GM19239 (cell line): ENCODE measurements around the gene RNF167.

ENCODE experiments used
- DNase-seq: peaks from one replicate; pipeline ENCODE4 v3.0.0; 2011; ENCODE audit warnings: low spot score; ENCODE audit not compliant: insufficient read length
- FAIRE-seq: peaks from 2 replicates; lab custom pipeline; 2011; peaks lifted over from hg19 to GRCh38; lab: Jason Lieb, UNC

RNF167 gene

DNA sequence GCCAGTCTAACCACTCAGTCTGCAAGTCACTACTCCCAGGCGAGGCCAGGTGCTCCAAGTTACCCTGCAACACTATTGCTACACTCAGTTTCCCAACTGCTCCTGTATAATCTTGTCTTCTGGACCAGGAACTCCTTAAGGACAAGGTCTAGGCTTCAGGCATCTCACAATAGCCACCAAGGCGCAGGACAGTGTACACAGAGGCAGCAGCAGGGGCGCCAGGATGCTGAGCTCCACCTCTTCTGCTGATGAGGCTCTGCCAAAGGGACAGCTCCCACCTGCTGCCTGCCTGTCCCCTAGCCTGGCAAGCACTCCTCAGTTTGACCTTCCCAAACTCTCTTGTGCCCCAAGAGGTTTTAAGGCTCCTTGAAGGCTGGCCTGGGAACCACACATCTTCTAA is 3.6 kb upstream of the RNF167 start:
- DNase-seq (no peak), FAIRE-seq (no peak)

DNA sequence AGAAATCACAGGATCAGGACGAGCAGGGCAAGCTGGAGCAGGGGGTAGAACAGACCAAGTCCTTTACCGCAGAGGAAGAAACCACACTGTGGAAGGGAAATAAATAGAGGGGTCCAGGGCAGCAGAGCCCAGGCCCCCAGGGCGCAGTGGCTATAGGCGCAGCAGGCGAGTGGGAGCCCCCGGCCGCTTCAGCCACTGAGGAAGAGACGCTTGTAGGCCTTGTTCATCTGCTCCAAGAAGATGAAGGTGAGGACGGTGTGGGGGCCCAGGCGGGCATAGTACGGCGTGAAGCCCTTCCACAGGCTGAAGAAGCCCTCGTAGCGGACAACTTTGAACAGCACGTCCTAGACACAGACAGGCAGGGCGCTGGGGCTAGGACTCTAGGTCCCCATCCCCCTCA is 2.5 kb upstream of the RNF167 start:
- FAIRE-seq (no peak), DNase-seq (no peak)

DNA sequence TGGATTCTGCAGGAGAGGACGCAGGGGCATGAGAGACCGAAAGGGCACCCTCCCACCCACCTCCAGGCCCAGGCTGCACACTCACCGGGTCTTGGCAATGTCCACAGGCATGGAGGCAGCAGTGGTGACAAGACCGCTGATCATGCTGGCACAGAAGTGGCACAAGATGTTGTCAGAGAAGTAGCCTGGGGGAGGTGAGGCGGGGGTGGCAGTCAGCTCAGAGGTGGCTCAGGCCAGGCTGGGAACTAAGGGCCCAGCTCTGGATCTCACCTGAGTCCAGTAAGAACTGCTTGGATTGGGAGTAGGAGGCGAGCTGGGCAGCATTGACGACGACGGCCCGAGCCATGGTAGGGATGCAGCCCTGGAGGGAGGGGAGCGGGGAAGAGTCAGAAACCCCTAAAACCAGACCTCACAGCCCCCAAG is 2.0 kb upstream of the RNF167 start:
- DNase-seq (no peak), FAIRE-seq (no peak)

- FAIRE-seq (peak; percentile 81), DNase-seq (no peak)
Measured at GRCh38 chr17:4938688-4939545, 1.2 kb upstream of the RNF167 start.

GRCh38 chr17:4939546-4939795 is 597 bp upstream of the RNF167 start:
- DNase-seq (no peak), FAIRE-seq (no peak)

DNA sequence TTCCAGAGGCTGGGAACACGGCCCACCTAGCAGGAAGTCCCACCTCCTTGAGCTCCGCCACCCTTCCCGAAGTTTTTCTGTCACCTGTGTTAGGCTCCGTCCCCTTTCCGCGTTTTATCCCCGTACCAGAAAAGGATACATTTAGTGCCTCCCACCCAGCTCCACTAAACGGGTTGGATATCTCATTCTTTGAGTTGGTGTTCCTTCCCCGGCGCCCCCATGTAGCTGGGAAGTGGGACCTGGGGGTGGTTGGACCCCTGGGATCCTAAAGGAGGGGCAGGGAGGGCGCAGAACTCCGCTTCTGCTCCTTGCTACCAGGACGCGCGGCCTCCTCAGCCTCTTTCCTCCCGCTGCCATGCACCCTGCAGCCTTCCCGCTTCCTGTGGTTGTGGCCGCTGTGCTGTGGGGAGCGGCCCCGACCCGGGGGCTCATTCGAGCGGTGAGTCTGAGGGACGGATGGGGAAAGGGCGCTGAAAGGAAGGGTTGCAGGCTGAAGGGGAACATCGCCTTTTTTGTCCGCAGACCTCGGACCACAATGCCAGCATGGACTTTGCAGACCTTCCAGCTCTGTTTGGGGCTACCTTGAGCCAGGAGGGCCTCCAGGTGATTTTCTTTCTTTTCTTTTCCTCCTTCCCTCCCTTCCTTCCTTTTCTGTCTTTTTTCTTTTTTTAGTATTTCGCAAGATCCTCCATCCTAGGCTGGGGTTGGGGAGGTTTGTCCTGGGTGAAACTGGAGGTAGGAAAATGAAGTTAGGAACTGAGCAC is 669 bp downstream of the RNF167 start:
- DNase-seq: no peak
- FAIRE-seq: peak; percentile 74

GRCh38 chr17:4941319-4941610 is 1.2 kb downstream of the RNF167 start:
- FAIRE-seq: no peak
- DNase-seq: no peak

GRCh38 chr17:4942760-4943508 is 2.9 kb downstream of the RNF167 start:
- FAIRE-seq (no peak), DNase-seq (no peak)

- FAIRE-seq (peak; percentile 78), DNase-seq (no peak)
Measured at GRCh38 chr17:4944163-4944553, 4.1 kb downstream of the RNF167 start.

DNA sequence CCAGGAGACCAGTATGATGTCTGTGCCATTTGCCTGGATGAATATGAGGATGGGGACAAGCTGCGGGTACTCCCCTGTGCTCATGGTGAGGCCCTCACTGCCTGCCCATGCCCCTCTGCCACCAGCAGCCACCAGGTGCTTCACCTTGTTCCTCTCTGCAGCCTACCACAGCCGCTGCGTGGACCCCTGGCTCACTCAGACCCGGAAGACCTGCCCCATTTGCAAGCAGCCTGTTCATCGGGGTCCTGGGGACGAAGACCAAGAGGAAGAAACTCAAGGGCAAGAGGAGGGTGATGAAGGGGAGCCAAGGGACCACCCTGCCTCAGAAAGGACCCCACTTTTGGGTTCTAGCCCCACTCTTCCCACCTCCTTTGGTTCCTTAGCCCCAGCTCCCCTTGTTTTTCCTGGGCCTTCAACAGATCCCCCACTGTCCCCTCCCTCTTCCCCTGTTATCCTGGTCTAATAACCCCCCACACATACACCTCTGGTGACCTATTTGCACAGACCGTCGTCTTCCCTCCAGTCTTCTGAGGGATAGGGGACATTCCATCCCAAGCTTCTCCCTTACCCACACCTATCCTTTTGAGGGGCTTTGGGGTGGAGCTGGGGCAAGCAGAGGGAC is 4.6 kb downstream of the RNF167 start:
- FAIRE-seq: no peak
- no peak for DNase-seq

GRCh38 chr17:4945176-4945943 is 5.3 kb downstream of the RNF167 start:
- peak; percentile 93 for FAIRE-seq
- DNase-seq: no peak

- DNase-seq (no peak), FAIRE-seq (no peak)
Measured at GRCh38 chr17:4945944-4946280, 5.8 kb downstream of the RNF167 start.

DNA sequence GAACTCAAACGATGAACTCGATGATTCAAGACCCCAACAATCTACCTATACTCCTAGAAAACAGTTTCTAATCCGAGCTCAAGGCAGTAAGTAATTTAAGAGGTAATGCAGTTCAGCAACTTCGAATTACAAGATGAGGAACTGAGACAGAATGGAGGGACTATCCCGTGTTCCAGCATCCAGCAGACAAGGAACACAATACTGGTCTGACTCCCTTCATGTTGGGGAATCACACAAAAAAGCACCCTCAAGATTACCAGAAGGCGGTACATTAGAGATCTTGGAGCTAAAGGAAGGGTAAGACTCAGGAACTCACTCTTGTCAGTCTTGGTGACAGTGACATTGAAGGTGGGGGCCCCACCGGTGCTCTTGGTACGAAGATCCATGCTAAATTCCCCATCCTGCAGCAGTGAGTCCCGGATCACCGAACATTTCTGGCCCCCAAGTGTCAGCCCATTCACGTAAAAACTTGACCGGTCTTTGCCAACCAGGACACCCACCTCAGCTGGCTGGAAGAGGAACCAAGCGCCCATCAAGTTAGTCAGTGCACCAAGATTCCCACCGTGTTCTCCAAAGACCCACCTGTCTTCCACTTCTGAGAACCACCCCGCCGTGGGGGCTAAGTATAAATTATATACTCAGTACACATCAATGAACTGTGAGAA is 6.4 kb downstream of the RNF167 start:
- FAIRE-seq: peak; percentile 69
- DNase-seq: no peak

DNA sequence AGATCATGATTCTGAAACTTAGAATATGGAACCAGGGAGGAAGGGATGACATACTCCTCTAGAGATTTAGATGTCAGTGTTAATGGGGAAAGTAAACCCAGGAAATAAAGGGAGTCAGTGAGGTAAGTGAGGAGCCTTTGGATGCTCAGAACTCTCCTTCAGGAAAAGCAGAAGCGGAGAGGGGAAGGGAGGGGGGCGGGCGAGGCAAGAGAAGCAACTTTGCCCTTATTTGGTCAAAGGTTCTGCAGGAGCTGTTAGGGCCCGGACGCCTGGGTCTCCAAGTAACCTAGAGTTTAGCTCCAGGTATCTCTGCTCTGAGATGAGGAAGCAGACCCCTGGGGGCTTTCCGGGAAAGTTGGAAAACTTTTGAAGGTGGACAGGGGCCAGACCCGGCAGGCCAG is 6.9 kb downstream of the RNF167 start:
- FAIRE-seq: peak; percentile 18
- no peak for DNase-seq

- DNase-seq: no peak
- peak; percentile 78 for FAIRE-seq
Measured at GRCh38 chr17:4947411-4948165, 7.5 kb downstream of the RNF167 start.

DNA sequence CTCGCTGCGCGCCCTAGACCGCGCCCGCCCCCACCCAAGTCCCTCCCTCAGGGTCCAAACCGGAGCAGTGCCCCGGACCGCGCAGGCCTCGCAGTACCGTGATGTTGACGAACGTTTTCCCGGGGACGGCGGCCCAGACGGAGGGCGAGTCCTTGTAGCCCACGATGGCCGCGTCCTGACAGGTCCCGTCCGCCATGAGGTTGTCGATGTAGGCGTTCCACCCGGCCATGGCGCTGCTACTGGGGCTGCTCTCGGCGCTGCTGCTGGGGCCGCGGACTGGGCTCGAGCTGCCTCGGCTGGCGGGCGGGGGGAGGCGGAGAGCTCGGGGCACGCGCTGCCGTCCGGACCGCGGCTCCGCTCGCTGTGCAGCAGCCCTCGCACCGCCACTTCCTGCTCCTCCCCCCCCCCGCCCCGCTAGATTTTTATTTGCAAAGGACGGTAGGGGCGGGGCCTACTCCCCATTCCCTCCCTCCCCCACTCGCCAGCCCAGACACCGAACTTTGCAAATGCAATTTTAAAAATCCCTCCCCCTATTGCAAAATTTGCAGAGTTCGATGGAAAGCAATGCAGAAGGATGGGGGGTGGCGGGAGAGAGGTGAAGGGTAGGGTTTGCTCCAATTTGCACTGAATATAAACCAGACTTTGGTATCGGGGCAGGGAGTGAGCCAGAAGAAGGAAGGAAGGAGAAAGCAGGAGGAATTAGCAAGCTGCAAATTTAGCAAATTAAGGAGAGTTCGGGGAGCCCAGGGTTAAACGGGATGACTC is 8.3 kb downstream of the RNF167 start, which contains the start of gene PFN1:
Gene PFN1 (minus strand): TSS at position 365 of the 765 bp plus-strand sequence. CDS start 136 bp downstream, at position 229.
- DNase-seq: peak; percentile 73
- no peak for FAIRE-seq

DNA sequence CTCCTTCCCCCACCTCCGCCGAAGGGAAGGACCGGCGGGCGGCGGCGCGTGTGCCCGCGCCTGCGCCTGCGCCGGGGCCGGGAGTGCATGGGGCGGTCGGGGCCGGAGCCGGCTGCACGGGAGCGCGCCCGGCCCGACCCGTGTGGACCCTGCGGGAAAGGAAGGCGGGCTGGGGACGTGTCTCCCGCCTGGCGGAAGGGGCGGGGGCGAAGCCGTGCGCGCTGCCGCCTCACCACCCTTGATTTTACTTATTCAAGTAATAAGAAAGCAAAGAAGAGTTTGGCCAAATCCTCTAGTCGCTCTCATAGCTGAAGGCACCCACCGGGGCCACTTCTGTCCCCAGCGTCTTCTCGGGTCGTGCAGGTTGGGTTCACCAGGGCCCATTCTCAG is 8.9 kb downstream of the RNF167 start:
- DNase-seq (peak; percentile 74), FAIRE-seq (peak; percentile 92)
